ENCODE data around the gene EIF2AK3. TPM values are rescaled to one million over a fixed set of nuclear protein-coding genes. Genes with fewer than 3 reads are reported as not detected.

Gene EIF2AK3
- total and polyA plus RNA-seq, 2 experiments from 2014 or later: 6.4 to 14.1 TPM

GRCh38 chr2:88636026-88636425 is 8.8 kb upstream of the EIF2AK3 start:
- H3K4me3 ChIP-seq: no peak overlapping the region
- DNase-seq (ENCODE audit: low read depth in 1 of 2, low spot score in 1 of 2): no peak
- no peaks in the 10 kb centered on the region for H3K27me3 ChIP-seq
- H3K9me3 ChIP-seq (ENCODE audit: low read depth): no peaks in the 10 kb centered on the region
- no peaks in the 10 kb centered on the region for H3K36me3 ChIP-seq
- no peak for TF ChIP-seq CTCF (IDR thresholded peaks at IDR 0.05; ENCODE audit: low read depth, low read length)
- H3K27ac ChIP-seq: no peak overlapping the region
- H3K4me1 ChIP-seq (ENCODE audit: low read depth): no peaks in the 10 kb centered on the region

- H3K9me3 ChIP-seq (ENCODE audit: low read depth): no peaks in the 10 kb centered on the region
- no peak for DNase-seq (ENCODE audit: low read depth in 1 of 2, low spot score in 1 of 2)
- no peak for TF ChIP-seq CTCF (IDR thresholded peaks at IDR 0.05; ENCODE audit: low read depth, low read length)
- H3K27me3 ChIP-seq: no peaks in the 10 kb centered on the region
- no peak overlapping the region for H3K27ac ChIP-seq
- H3K4me1 ChIP-seq (ENCODE audit: low read depth): no peaks in the 10 kb centered on the region
- no peaks in the 10 kb centered on the region for H3K36me3 ChIP-seq
- no peak overlapping the region for H3K4me3 ChIP-seq
Observed at GRCh38 chr2:88632569-88632968, 5.3 kb upstream of the EIF2AK3 start.

- Histone ChIP-seq H3K4me1 (ENCODE audit: low read depth) (peaks cover 5% of the 10 kb centered on the region), H3K27me3 (no peaks in the 10 kb centered on the region), H3K4me3 (peak overlapping the region; percentile 46), H3K36me3 (no peaks in the 10 kb centered on the region), H3K9me3 (ENCODE audit: low read depth) (no peaks in the 10 kb centered on the region), H3K27ac (peak overlapping the region; percentile 98)
- TF ChIP-seq CTCF (IDR thresholded peaks at IDR 0.05; ENCODE audit: low read depth, low read length): no peak
- no peak for DNase-seq (ENCODE audit: low read depth in 1 of 2, low spot score in 1 of 2)
Observed at GRCh38 chr2:88628571-88628939, 1.3 kb upstream of the EIF2AK3 start.

- DNase-seq (ENCODE audit: low read depth in 1 of 2, low spot score in 1 of 2): peak; percentile 89 to 97
Observed at GRCh38 chr2:88627856-88628570, 749 bp upstream of the EIF2AK3 start.

GRCh38 chr2:88626171-88627054 is 851 bp downstream of the EIF2AK3 start:
- Histone ChIP-seq H3K27me3 (no peaks in the 10 kb centered on the region), H3K36me3 (no peaks in the 10 kb centered on the region), H3K4me3 (peak overlapping the region; percentile 93), H3K4me1 (ENCODE audit: low read depth) (peaks cover 5% of the 10 kb centered on the region), H3K27ac (peak overlapping the region; percentile 93), H3K9me3 (ENCODE audit: low read depth) (no peaks in the 10 kb centered on the region)
- DNase-seq (ENCODE audit: low read depth in 1 of 2, low spot score in 1 of 2): no peak
- TF ChIP-seq CTCF (IDR thresholded peaks at IDR 0.05; ENCODE audit: low read depth, low read length): no peak

More at GRCh38 chr2:88627856-88628570, 749 bp upstream of the EIF2AK3 start:
- no peak for TF ChIP-seq CTCF (IDR thresholded peaks at IDR 0.05; ENCODE audit: low read depth, low read length)
- Histone ChIP-seq H3K4me3 (peak overlapping the region; percentile 46), H3K27me3 (no peaks in the 10 kb centered on the region), H3K36me3 (no peaks in the 10 kb centered on the region), H3K9me3 (ENCODE audit: low read depth) (no peaks in the 10 kb centered on the region), H3K4me1 (ENCODE audit: low read depth) (peaks cover 5% of the 10 kb centered on the region), H3K27ac (peak overlapping the region; percentile 98)

All from cardiac muscle cell (in vitro differentiated cells and primary cell).